ENCODE measurements around the gene EDNRA.
A peak's percentile ranks its signal among the peaks of the same experiment; 100 is the strongest.

EDNRA gene

DNA sequence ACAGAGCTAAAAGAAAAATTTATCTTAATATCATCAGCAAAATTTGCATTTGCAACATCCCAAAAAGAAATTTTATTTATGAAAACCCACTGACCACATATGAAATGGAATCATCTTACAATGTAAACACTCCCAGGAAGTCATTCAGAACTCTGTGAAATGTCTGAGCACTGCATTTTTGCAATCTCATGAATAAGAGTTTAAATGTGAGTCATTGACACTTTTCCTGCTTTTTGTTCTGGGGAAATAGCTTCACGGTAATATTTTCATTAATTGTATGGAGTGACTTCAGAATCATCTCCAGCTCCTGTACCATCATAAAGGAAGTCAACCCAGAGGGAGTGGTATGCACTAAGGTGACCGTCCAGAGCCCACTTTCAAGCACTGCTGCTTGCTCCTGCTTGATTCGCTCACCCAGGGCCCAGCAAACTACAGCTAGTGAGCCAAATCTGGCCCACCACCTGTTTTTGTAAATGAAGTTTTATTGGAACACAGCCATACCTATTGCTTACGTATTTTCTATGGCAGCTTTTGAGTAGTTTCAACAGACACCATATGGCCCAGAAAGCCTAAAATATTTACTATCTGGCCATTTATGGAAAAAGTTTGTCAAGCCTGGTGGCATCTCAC, 17.2 kb downstream of the EDNRA start:
- FAIRE-seq, result no peak
- TF ChIP-seq POLR2A (IDR thresholded peaks at IDR 0.05; ENCODE audit: low read depth, low read length) (no peak), POLR2AphosphoS5 (IDR thresholded peaks at IDR 0.05; ENCODE audit: low read depth, low read length) (no peak), TAF1 (IDR thresholded peaks at IDR 0.05; ENCODE audit: borderline replicate concordance, low read depth, low read length) (no peak)
- no peak for DNase-seq (ENCODE audit: insufficient read length)

DNA sequence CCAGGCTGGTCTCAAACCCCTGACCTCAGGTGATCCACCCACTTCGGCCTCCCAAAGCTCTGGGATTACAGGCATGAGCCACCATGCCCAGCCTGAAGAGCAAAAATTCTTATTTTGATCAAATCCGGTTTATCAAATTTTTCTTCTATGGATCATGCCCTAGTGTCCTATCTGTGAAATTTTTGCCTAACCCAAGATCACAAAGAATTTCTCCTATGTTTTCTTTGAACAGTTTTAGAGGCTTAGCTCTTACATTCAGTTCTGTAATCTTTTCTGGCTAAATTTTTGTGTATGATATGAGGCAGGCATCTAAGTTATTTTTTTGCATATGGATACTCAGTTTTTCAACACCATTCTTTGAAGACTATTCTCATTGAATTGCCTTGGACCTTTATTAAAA, 27.4 kb downstream of the EDNRA start:
- no peak for DNase-seq (ENCODE audit: insufficient read length)
- TF ChIP-seq TAF1 (IDR thresholded peaks at IDR 0.05; ENCODE audit: borderline replicate concordance, low read depth, low read length) (no peak), POLR2AphosphoS5 (IDR thresholded peaks at IDR 0.05; ENCODE audit: low read depth, low read length) (no peak), POLR2A (IDR thresholded peaks at IDR 0.05; ENCODE audit: low read depth, low read length) (no peak)
- FAIRE-seq, result no peak

- FAIRE-seq (no peak), DNase-seq (ENCODE audit: insufficient read length) (no peak)
- TF ChIP-seq POLR2A (IDR thresholded peaks at IDR 0.05; ENCODE audit: low read depth, low read length), result no peak
- no peak for TF ChIP-seq TAF1 (IDR thresholded peaks at IDR 0.05; ENCODE audit: borderline replicate concordance, low read depth, low read length)
- TF ChIP-seq POLR2AphosphoS5 (IDR thresholded peaks at IDR 0.05; ENCODE audit: low read depth, low read length), result no peak
These were observed 28.5 kb downstream of the EDNRA start for GRCh38 chr4:147509386-147509785.

- no peak for FAIRE-seq
These were observed 30.2 kb downstream of the EDNRA start for GRCh38 chr4:147510962-147511668.

DNA sequence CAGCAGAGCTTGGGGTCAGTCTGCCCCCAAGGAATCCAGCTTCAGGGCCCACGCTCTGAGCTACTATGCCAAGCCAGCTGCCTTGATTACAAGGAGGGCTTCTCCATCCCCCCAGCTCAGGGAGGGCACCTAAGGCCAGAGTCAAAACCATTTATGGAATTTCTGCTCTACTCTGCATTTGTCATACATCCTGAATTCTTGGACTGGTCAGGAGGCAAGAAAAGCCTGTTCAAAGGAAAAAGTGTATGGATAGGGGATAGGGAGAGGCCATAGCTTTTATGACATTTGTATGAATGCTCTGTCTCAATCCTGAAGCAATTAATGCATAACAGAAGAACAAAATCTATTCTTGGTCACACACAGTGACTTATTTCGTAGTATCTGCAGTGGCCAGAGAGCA, 32.2 kb downstream of the EDNRA start:
- DNase-seq (ENCODE audit: insufficient read length) (no peak), FAIRE-seq (no peak)
- TF ChIP-seq POLR2A (IDR thresholded peaks at IDR 0.05; ENCODE audit: low read depth, low read length), result no peak
- no peak for TF ChIP-seq POLR2AphosphoS5 (IDR thresholded peaks at IDR 0.05; ENCODE audit: low read depth, low read length)
- TF ChIP-seq TAF1 (IDR thresholded peaks at IDR 0.05; ENCODE audit: borderline replicate concordance, low read depth, low read length), result no peak

More at GRCh38 chr4:147510962-147511668, 30.2 kb downstream of the EDNRA start:
- DNase-seq (ENCODE audit: insufficient read length), result no peak
- TF ChIP-seq POLR2A (IDR thresholded peaks at IDR 0.05; ENCODE audit: low read depth, low read length), result no peak
- no peak for TF ChIP-seq TAF1 (IDR thresholded peaks at IDR 0.05; ENCODE audit: borderline replicate concordance, low read depth, low read length)
- TF ChIP-seq POLR2AphosphoS5 (IDR thresholded peaks at IDR 0.05; ENCODE audit: low read depth, low read length), result no peak

- FAIRE-seq (peak; percentile 24), DNase-seq (ENCODE audit: insufficient read length) (no peak)
- TF ChIP-seq POLR2AphosphoS5 (IDR thresholded peaks at IDR 0.05; ENCODE audit: low read depth, low read length), result no peak
- no peak for TF ChIP-seq TAF1 (IDR thresholded peaks at IDR 0.05; ENCODE audit: borderline replicate concordance, low read depth, low read length)
- no peak for TF ChIP-seq POLR2A (IDR thresholded peaks at IDR 0.05; ENCODE audit: low read depth, low read length)
These were observed 33.1 kb downstream of the EDNRA start for GRCh38 chr4:147513952-147514351.

- TF ChIP-seq POLR2AphosphoS5 (IDR thresholded peaks at IDR 0.05; ENCODE audit: low read depth, low read length), result no peak
- TF ChIP-seq TAF1 (IDR thresholded peaks at IDR 0.05; ENCODE audit: borderline replicate concordance, low read depth, low read length), result no peak
- DNase-seq (ENCODE audit: insufficient read length) (no peak), FAIRE-seq (no peak)
These were observed 34.5 kb downstream of the EDNRA start for GRCh38 chr4:147515220-147515936.

DNA sequence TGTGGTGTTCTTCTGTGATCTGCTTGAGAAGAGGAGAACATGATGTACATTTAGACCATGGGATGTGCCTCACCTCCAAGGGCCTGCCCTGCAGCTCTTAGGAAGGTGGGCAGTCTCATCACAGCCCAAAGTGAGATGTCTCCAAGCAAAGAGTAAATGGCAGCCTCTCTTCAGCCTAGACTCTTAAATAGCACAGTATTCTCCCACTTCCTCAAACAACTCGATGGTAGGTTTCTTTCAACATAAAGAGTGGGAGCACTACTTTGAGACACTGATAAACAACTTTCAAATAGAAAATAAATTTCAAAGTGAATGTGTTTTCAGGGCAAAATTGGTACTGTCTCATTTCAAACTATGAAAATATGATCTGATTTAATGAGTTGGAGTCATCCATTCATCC, 35.2 kb downstream of the EDNRA start:
- DNase-seq (ENCODE audit: insufficient read length) (no peak), FAIRE-seq (no peak)
- TF ChIP-seq POLR2A (IDR thresholded peaks at IDR 0.05; ENCODE audit: low read depth, low read length), result no peak
- no peak for TF ChIP-seq TAF1 (IDR thresholded peaks at IDR 0.05; ENCODE audit: borderline replicate concordance, low read depth, low read length)
- TF ChIP-seq POLR2AphosphoS5 (IDR thresholded peaks at IDR 0.05; ENCODE audit: low read depth, low read length), result no peak

DNA sequence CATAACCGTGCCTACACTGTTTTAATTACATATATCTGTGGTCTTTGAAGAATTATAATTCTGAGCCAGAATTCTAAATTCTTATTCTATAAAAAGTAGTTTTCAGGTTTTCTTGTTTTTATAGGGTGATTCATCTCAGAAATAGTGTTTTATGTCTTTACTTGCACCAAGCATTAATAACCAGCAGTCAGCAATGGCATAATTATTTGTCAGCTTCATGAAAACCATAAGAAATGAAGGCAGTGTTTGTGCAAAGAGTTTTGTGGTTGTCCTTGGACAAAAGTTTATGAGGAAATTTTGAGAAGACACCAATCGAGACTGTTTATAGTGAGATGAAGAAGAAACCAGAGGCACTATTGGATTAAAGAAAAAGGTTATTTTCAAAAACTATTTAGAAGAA, 37.2 kb downstream of the EDNRA start:
- FAIRE-seq (no peak), DNase-seq (ENCODE audit: insufficient read length) (no peak)
- no peak for TF ChIP-seq POLR2A (IDR thresholded peaks at IDR 0.05; ENCODE audit: low read depth, low read length)
- TF ChIP-seq POLR2AphosphoS5 (IDR thresholded peaks at IDR 0.05; ENCODE audit: low read depth, low read length), result no peak
- no peak for TF ChIP-seq TAF1 (IDR thresholded peaks at IDR 0.05; ENCODE audit: borderline replicate concordance, low read depth, low read length)

DNA sequence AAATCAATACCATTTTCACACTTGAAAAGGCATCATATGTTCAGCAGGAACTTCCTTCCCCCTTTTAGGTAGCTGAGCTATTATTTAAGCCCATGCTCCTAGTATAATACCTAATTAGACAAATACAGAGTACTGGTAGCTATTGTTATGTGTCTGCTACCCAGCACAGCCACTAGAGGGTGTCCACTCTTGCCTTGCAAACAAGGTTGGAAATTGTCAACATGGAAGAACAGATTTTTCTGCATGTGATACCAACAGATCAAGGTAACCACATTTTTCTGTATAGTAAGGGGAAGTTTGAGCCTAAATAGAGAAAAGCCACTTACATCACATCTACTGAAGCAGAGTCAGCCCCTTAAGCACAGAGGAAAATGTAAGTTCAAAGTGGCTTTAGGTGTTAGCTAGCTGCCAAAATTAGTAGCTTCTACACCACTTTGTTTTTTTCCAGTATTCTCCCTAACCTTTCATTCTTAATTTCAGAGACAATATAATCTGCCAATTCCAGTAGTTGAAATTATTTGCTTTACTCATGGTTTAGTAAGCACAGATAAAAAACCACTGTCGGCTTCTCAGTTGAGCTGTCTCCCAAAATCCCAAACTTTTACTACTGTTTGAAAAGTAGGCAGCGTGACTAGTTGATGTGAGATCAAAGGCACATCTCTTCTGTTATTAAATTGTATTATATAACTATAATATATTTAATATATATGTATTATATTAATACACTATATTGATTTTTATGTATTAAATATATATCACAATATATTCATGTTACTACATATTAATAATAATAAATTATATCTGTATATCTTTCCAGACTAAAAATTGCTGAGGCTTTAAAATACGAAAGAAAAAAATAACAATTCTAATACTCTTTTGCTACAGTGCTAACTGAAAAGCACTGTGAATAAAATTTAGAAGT, 38.2 kb downstream of the EDNRA start:
- FAIRE-seq, result peak; percentile 81
- TF ChIP-seq POLR2AphosphoS5 (IDR thresholded peaks at IDR 0.05; ENCODE audit: low read depth, low read length) (no peak), POLR2A (IDR thresholded peaks at IDR 0.05; ENCODE audit: low read depth, low read length) (no peak), TAF1 (IDR thresholded peaks at IDR 0.05; ENCODE audit: borderline replicate concordance, low read depth, low read length) (no peak)
- DNase-seq (ENCODE audit: insufficient read length), result no peak

DNA sequence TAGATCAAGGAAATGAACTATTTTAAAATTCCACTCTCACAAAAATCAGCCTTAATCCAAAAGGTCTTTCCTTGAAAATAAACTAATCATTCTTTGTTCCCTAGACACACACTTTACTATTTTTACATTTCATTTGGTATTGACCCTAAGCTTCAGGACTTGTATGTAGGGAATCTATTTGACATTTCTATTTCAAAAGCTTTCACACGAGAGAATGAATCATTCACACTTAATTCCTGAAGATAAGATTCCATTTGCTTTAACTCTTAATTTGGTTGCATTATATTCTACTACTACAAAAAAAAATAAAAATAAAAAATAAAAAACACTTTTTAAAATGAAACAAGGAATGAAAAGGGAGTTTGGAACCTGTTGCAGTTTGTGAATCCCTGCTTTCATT, 43.7 kb downstream of the EDNRA start:
- no peak for TF ChIP-seq POLR2A (IDR thresholded peaks at IDR 0.05; ENCODE audit: low read depth, low read length)
- no peak for TF ChIP-seq TAF1 (IDR thresholded peaks at IDR 0.05; ENCODE audit: borderline replicate concordance, low read depth, low read length)
- no peak for TF ChIP-seq POLR2AphosphoS5 (IDR thresholded peaks at IDR 0.05; ENCODE audit: low read depth, low read length)
- FAIRE-seq (no peak), DNase-seq (ENCODE audit: insufficient read length) (no peak)

All from GM12892 (cell line).